Endodermal cell (in vitro differentiated cells): ENCODE measurements around the gene TSGA10. TPM values are rescaled to one million over a fixed set of nuclear protein-coding genes. Genes with fewer than 3 reads are reported as not detected.

ENCODE experiments used
- DNase-seq: peaks from one replicate; pipeline ENCODE4 v3.0.0-alpha.2; 2017
- H3K27ac ChIP-seq: 2 replicates; pipeline ENCODE4 v1.5.1; 2013; ENCODE audit warnings: mild to moderate bottlenecking, low read depth, low read length, moderate library complexity
- H3K27me3 ChIP-seq: 2 replicates; pipeline ENCODE4 v1.6.1; 2013; ENCODE audit warnings: mild to moderate bottlenecking, low read length, moderate library complexity; ENCODE audit not compliant: insufficient read depth, control insufficient read depth, poor library complexity, severe bottlenecking
- H3K36me3 ChIP-seq: 2 replicates; pipeline ENCODE4 v1.7.0; 2013; ENCODE audit warnings: mild to moderate bottlenecking, low read length, moderate library complexity; ENCODE audit not compliant: control insufficient read depth, insufficient read depth
- H3K4me1 ChIP-seq: one replicate; pipeline ENCODE4 v1.7.0; 2013; ENCODE audit warnings: low read length; ENCODE audit not compliant: control insufficient read depth, insufficient read depth
- H3K4me3 ChIP-seq: 2 replicates; pipeline ENCODE4 v1.5.1; 2013; ENCODE audit warnings: mild to moderate bottlenecking, low read length, moderate library complexity
- H3K9ac ChIP-seq: 2 replicates; pipeline ENCODE4 v1.6.1; 2013; ENCODE audit warnings: mild to moderate bottlenecking, low read length, moderate library complexity; ENCODE audit not compliant: poor library complexity, severe bottlenecking; ENCODE audit errors: extremely low read depth
- H3K9me3 ChIP-seq: 2 replicates; pipeline ENCODE4 v1.6.1; 2013; ENCODE audit warnings: mild to moderate bottlenecking, low read length, moderate library complexity; ENCODE audit not compliant: control insufficient read depth
- H3K27ac Mint-ChIP-seq: 2 replicates; pipeline ENCODE4 v1.8.0; 2020; ENCODE audit warnings: mixed read lengths
- H3K27me3 Mint-ChIP-seq: 2 replicates; pipeline ENCODE4 v1.8.0; 2021; ENCODE audit warnings: mild to moderate bottlenecking, mixed read lengths; ENCODE audit not compliant: insufficient read depth
- H3K36me3 Mint-ChIP-seq: 2 replicates; pipeline ENCODE4 v1.8.0; 2020; ENCODE audit warnings: low read depth, mixed read lengths
- H3K4me1 Mint-ChIP-seq: 2 replicates; pipeline ENCODE4 v1.8.0; 2020; ENCODE audit warnings: mixed read lengths
- H3K4me3 Mint-ChIP-seq: 2 replicates; pipeline ENCODE4 v1.8.0; 2020; ENCODE audit warnings: mild to moderate bottlenecking, moderate library complexity, mixed read lengths
- H3K9me3 Mint-ChIP-seq: 2 replicates; pipeline ENCODE4 v1.8.0; 2020; ENCODE audit warnings: mild to moderate bottlenecking, mixed read lengths
- WGBS, 2 experiments: methylation state at CpG; one replicate each; pipeline versions ENCODE4 v1.1.5 to v1.1.7; 2013; ENCODE audit warnings: missing lambda C conversion rate in 2 of 2, mixed read lengths in 1 of 2; ENCODE audit not compliant: insufficient coverage in 1 of 2, insufficient read length in 1 of 2; 5-methylcytosine and 5-hydroxymethylcytosine counted together
- long read RNA-seq, 4 experiments: library from polyadenylated mRNA in 2 of 4; library from RNA in 1 of 4; library from capped mRNA in 1 of 4; stranded (forward) in 3 of 4; unstranded in 1 of 4; transcript quantifications; one replicate each; pipeline ENCODE4 v2.0.0, GENCODE V29; 2020 to 2021; ENCODE audit warnings: inconsistent platforms in 1 of 4
- polyA plus RNA-seq, 2 experiments: library from polyadenylated mRNA; stranded (reverse); fragments of 50-300 nt; gene quantifications; one replicate each; pipeline ENCODE4 v1.2.3, GENCODE V29; 2013
- total RNA-seq, 2 donors: library from RNA; stranded (reverse); fragmentation: NEBNext Ultra II Directional in 1 of 2; extraction: Animal tissue kit (Norgen Biotek cat#: 25700) in 1 of 2; gene quantifications; 2 replicates in 1 of 2; 3 replicates in 1 of 2; pipeline ENCODE4 v1.2.1, GENCODE V29; 2021
- TF ChIP-seq, protein P1 (sequence below): fragments of 200-600 bp; sonication (generic); conservative IDR thresholded peaks from 2 replicates; pipeline ENCODE4 v1.5.0; 2021; ENCODE audit warnings: antibody characterized with exemption, mild to moderate bottlenecking

Gene TSGA10
- total RNA-seq, result 10 to 100 TPM in 1 of 2 donors, 1 to 10 TPM in 1; 7.8 to 12.4 TPM
- polyA plus RNA-seq (2013, experiment 1 of 2), result 4.5 TPM
- 3.3 TPM for polyA plus RNA-seq (2013, experiment 2 of 2)
- long read RNA-seq, experiment 1, partial matches to known transcripts, result 1 of 2 reads
- long read RNA-seq, experiment 1, other reads (novel, unspliced or antisense), result 1 of 2 reads
- long read RNA-seq, experiment 2, partial matches to known transcripts, result 1 of 5 reads
- long read RNA-seq, experiment 2, other reads (novel, unspliced or antisense), result 2 of 5 reads
- long read RNA-seq, experiment 3, partial matches to known transcripts, result 14 of 17 reads
- long read RNA-seq, experiment 3, other reads (novel, unspliced or antisense), result 3 of 17 reads
- long read RNA-seq, experiment 4, partial matches to known transcripts, result 1 of 10 reads
- long read RNA-seq, experiment 4, other reads (novel, unspliced or antisense), result 9 of 10 reads

- H3K27ac Mint-ChIP-seq, result peak within 1 kb of the TSS; percentile 82
- TF ChIP-seq, protein P1, sequence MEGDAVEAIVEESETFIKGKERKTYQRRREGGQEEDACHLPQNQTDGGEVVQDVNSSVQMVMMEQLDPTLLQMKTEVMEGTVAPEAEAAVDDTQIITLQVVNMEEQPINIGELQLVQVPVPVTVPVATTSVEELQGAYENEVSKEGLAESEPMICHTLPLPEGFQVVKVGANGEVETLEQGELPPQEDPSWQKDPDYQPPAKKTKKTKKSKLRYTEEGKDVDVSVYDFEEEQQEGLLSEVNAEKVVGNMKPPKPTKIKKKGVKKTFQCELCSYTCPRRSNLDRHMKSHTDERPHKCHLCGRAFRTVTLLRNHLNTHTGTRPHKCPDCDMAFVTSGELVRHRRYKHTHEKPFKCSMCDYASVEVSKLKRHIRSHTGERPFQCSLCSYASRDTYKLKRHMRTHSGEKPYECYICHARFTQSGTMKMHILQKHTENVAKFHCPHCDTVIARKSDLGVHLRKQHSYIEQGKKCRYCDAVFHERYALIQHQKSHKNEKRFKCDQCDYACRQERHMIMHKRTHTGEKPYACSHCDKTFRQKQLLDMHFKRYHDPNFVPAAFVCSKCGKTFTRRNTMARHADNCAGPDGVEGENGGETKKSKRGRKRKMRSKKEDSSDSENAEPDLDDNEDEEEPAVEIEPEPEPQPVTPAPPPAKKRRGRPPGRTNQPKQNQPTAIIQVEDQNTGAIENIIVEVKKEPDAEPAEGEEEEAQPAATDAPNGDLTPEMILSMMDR, result peak; percentile 42
- H3K9me3 Mint-ChIP-seq, result no peaks in the 10 kb centered on the region
- H3K36me3 Mint-ChIP-seq, result peaks cover 18% of the 10 kb centered on the region
- WGBS, 2 experiments, result 0 to 1% methylated on average over 42 to 70 of the region's 70 CpGs
- Histone ChIP-seq H3K27ac (peak within 1 kb of the TSS; percentile 52), H3K36me3 (peaks cover 10% of the 10 kb centered on the region), H3K4me3 (peak within 1 kb of the TSS; percentile 98), H3K9ac (peak within 1 kb of the TSS; percentile 80), H3K27me3 (no peaks in the 10 kb centered on the region), H3K9me3 (no peaks in the 10 kb centered on the region), H3K4me1 (peaks cover 7% of the 10 kb centered on the region)
- peak within 1 kb of the TSS; percentile 77 for H3K4me3 Mint-ChIP-seq
- peaks cover 13% of the 10 kb centered on the region for H3K4me1 Mint-ChIP-seq
- DNase-seq, result peak; percentile 92
- H3K27me3 Mint-ChIP-seq, result no peaks in the 10 kb centered on the region
These were observed at the start of gene TSGA10, which contains the start of gene LIPT1 for GRCh38 chr2:99154643-99155536. TSGA10 (minus strand) TSS chr2:99154942; CDS start chr2:99109439, 45,503 bp downstream. LIPT1 (plus strand) TSS chr2:99154967; CDS start chr2:99161958, 6,991 bp downstream.

DNA sequence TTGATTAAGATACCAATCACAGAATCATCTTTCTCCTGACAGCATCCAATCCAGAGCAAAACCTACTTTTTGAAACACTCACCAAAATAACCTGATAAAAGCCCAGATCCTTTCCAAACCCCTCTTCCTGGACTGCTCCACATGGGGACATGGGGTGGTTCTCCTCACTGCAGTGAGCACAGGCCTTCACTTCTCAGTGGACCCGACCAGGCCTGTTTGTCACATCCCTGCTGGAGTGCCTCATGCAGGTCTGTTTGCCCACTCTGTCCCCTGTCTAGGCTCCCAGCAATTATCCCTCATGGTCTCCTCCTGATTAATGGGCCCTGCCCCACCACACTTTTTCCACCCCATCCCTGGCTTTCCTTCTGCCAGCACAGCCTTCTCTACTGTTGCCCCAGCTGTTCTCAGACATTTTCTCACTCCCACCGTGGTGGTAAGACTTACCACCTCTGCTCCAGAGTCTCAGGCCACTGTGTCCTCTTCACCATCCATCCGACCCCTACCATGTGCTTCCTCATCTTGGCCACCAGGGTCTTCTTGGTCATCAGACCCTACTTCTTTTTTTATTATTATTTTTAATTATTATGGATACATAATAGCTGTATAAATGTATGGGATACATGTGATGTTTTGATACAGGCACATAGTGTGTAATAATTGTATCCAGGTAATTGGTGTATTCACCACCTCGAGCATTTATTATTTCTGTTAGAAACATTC lies 47.4 kb upstream of the TSGA10 start:
- TF ChIP-seq, protein P1, result peak; percentile 69
- Histone ChIP-seq H3K27ac (no peak overlapping the region), H3K4me1 (no peaks in the 10 kb centered on the region), H3K9ac (no peak overlapping the region), H3K27me3 (no peaks in the 10 kb centered on the region), H3K36me3 (peaks cover 14% of the 10 kb centered on the region), H3K9me3 (peaks cover 25% of the 10 kb centered on the region), H3K4me3 (no peak overlapping the region)
- Mint-ChIP-seq H3K9me3 (peaks cover 40% of the 10 kb centered on the region), H3K4me3 (no peak overlapping the region), H3K4me1 (no peaks in the 10 kb centered on the region), H3K27me3 (no peaks in the 10 kb centered on the region), H3K27ac (no peak overlapping the region), H3K36me3 (peaks cover 28% of the 10 kb centered on the region)
- no peak for DNase-seq
- WGBS, 2 experiments, result 86 to 91% methylated on average over 1 to 4 of the region's 4 CpGs
